ENCODE data around the gene GLCE.

Gene GLCE

DNA sequence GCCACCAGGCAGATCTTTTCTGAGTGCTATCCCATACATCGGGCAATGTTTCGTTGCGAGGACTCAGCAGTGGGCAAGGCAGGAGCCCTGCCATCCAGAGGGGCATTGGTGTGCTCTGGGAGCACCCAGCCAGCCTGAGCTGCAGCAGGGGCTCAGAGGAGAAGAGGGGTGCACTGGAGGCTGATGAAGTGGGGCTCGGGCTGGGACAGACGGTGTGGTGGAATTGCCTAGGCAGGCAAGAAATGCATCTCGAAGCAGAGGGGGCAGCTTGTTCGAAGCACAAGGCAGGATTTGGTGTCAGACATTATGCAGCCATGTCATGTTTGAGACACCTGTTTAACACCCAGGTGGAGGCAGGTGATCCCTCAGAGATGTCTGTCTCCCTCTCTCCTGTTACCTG is 157.6 kb downstream of the GLCE start:
- DNase-seq (ENCODE audit: low read depth, low spot score), result no peak

DNA sequence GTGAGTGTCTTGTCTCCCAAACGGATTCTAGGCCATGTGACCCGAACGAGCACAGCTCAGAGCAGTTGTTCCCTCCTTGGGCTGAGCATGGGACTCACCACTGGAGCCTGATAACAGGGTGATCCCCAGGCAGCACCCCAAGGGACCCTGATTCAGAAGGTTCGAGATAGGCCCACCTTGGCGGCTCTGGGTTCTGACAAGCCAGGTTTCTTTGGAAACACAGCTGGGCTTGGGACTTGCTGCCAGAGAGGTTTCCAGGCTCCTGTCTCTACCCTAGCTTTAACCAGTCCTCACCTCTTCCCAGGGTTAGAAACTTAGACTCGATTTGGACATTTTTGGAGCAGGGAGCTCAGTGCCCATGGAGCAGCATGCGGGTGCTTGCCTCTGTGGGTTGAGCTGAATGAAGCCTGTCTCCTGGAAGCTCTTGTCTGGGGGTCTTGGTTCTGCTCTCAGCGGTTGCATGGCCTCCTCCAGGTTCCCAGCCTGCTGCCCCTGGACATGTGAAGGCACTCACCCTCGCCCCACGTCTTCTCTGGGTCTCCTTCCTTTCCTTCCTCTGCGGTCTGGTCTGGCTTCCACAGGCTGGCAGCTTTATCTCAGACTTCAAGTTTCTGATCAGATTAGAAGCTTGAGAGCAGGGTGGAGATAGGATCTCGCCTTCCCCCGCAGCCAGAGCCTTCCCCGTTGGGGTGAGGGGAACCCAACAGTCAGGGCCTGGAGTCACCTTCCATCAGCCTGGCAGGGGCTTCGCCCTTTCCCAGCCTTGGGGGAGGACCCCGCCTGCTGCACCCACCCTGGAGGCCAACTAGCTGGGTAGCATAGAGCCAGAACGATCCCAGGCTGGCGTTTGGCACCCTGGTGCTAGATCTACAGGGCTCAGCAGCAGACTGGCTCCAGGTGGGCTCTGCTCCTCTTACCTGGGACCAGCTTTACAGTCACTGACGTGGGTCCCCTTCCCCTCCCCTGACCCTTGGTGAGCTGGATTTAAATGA is 159.2 kb downstream of the GLCE start:
- no peak for DNase-seq (ENCODE audit: low read depth, low spot score)

DNA sequence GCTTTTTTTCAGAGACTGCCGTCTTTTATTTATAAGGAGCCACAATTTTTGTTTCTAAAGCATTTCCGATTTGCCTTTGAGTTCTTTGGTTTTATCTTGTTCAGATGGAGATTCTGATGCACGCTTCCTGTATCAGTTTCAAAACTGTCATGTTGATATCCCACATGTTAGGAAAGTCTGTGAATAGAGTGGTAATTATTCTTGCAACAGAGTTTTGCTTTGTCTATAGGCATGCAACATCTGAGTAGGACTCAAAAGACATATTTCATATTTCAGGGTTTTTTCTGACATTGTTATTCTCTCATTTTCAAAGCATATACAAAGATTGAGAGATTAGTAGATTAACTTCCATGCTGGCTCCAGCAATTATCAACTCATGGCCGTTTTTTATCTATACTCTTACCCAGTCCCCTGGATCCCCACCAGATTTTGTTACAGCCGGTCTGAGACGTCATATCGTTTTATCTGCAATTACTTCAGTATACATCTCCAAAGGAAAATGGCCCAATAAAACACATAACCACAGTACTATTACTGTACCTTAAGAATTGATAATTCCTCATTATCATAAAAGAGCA is 160.6 kb downstream of the GLCE start:
- DNase-seq (ENCODE audit: low read depth, low spot score), result no peak
